ENCODE measurements around the gene ASTN2. TPM values are rescaled to one million over a fixed set of nuclear protein-coding genes. Genes with fewer than 3 reads are reported as not detected.

ASTN2 gene
- total RNA-seq, 1 donor from 2014 or later: 12.2 TPM

- Histone ChIP-seq H3K36me3 (ENCODE audit: control insufficient read depth, insufficient read depth, low read length) (no peaks in the 10 kb centered on the region), H3K4me3 (ENCODE audit: low read depth, low read length) (no peak overlapping the region), H3K27me3 (ENCODE audit: control insufficient read depth, insufficient read depth, low read length) (no peaks in the 10 kb centered on the region)
- no peak for TF ChIP-seq CTCF (IDR thresholded peaks at IDR 0.05; ENCODE audit: insufficient read depth, low read length, poor library complexity, severe bottlenecking)
- DNase-seq (ENCODE audit: low read depth): no peak
Observed at GRCh38 chr9:116525611-116526010, 889.2 kb downstream of the ASTN2 start.

GRCh38 chr9:116524778-116525470, 889.9 kb downstream of the ASTN2 start:
- no peak for DNase-seq (ENCODE audit: low read depth)
- TF ChIP-seq CTCF (IDR thresholded peaks at IDR 0.05; ENCODE audit: insufficient read depth, low read length, poor library complexity, severe bottlenecking): no peak
- Histone ChIP-seq H3K36me3 (ENCODE audit: control insufficient read depth, insufficient read depth, low read length) (no peaks in the 10 kb centered on the region), H3K27me3 (ENCODE audit: control insufficient read depth, insufficient read depth, low read length) (no peaks in the 10 kb centered on the region), H3K4me3 (ENCODE audit: low read depth, low read length) (no peak overlapping the region)

GRCh38 chr9:116520218-116520617, 894.6 kb downstream of the ASTN2 start:
- H3K27me3 ChIP-seq (ENCODE audit: control insufficient read depth, insufficient read depth, low read length): no peaks in the 10 kb centered on the region
- no peak for TF ChIP-seq CTCF (IDR thresholded peaks at IDR 0.05; ENCODE audit: insufficient read depth, low read length, poor library complexity, severe bottlenecking)
- DNase-seq (ENCODE audit: low read depth): no peak
- H3K4me3 ChIP-seq (ENCODE audit: low read depth, low read length): no peak overlapping the region
- H3K36me3 ChIP-seq (ENCODE audit: control insufficient read depth, insufficient read depth, low read length): no peaks in the 10 kb centered on the region

- no peak for DNase-seq (ENCODE audit: low read depth)
- no peak for TF ChIP-seq CTCF (IDR thresholded peaks at IDR 0.05; ENCODE audit: insufficient read depth, low read length, poor library complexity, severe bottlenecking)
- no peaks in the 10 kb centered on the region for H3K36me3 ChIP-seq (ENCODE audit: control insufficient read depth, insufficient read depth, low read length)
Observed at GRCh38 chr9:116516456-116516855, 898.4 kb downstream of the ASTN2 start.

GRCh38 chr9:116515541-116515940, 899.3 kb downstream of the ASTN2 start:
- H3K36me3 ChIP-seq (ENCODE audit: control insufficient read depth, insufficient read depth, low read length): no peaks in the 10 kb centered on the region
- no peak overlapping the region for H3K4me3 ChIP-seq (ENCODE audit: low read depth, low read length)
- no peak for TF ChIP-seq CTCF (IDR thresholded peaks at IDR 0.05; ENCODE audit: insufficient read depth, low read length, poor library complexity, severe bottlenecking)
- H3K27me3 ChIP-seq (ENCODE audit: control insufficient read depth, insufficient read depth, low read length): no peaks in the 10 kb centered on the region
- DNase-seq (ENCODE audit: low read depth): no peak

More at GRCh38 chr9:116516456-116516855, 898.4 kb downstream of the ASTN2 start:
- Histone ChIP-seq H3K27me3 (ENCODE audit: control insufficient read depth, insufficient read depth, low read length) (no peaks in the 10 kb centered on the region), H3K4me3 (ENCODE audit: low read depth, low read length) (no peak overlapping the region)

- Histone ChIP-seq H3K4me3 (ENCODE audit: low read depth, low read length) (no peak overlapping the region), H3K36me3 (ENCODE audit: control insufficient read depth, insufficient read depth, low read length) (no peaks in the 10 kb centered on the region), H3K27me3 (ENCODE audit: control insufficient read depth, insufficient read depth, low read length) (no peaks in the 10 kb centered on the region)
- no peak for DNase-seq (ENCODE audit: low read depth)
- TF ChIP-seq CTCF (IDR thresholded peaks at IDR 0.05; ENCODE audit: insufficient read depth, low read length, poor library complexity, severe bottlenecking): no peak
Observed at GRCh38 chr9:116506685-116507084, 908.2 kb downstream of the ASTN2 start.
